Activated naive CD4-positive, alpha-beta T cell treated with Interleukin-2 at 50 U/mL for 16 hours (primary cell): ENCODE results near the gene TNRC18.
"Not testable (repeated sequence)": the region's sequence is repeated elsewhere in the genome, so short reads cannot be mapped to it uniquely, and the experiment has no call there.

ENCODE experiments used
- DNase-seq: peaks from one replicate; pipeline ENCODE4 v3.0.0-alpha.2; 2020

TNRC18 gene

DNA sequence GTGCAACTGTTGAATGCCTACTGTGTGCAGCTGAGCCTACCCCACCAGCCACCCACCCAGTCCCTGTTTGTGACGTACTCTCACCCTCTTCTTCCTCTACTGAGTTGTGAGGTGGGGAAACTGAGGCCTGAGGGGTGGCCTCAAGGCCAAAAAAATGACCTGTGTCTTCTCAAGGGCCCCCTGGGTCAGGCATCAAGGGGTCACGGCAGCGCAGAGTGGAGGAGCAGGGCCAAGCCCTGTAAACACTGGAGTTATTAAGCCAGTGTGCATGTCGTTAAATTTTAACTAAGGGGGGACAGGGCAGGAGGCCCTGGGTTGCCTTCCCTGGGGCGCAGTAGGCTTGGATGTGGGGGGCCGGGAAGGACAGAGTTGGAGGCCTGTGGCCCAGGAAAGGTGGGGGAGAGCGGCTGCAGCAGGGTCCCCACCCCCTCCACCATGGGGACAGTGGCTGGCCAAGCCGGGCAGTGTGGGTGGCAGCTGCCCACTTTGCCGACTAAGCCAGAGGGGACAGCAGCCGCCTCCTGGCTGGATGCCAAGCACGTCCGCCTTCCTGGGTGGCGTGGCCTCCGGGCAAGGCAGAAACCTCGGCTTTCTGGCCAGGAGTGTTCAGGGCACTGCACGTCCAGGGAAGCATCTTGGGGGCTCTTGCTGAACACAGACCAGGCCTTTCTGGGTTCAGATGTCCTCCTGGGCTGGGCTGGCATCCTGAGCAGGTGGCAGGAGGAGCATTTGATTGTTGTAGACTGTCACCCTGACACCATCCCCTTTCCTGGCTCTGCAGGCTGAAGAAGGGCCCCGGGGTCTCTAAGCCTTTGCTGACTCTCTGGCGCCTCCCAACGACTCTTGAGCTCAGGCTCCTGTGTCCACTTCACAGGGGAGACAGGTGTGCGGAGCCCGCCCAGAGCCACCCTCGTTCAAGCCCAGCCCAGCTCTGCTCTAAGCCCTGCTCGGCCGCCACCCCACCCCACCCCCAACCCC lies 139.0 kb downstream of the TNRC18 start:
- no peak for DNase-seq

DNA sequence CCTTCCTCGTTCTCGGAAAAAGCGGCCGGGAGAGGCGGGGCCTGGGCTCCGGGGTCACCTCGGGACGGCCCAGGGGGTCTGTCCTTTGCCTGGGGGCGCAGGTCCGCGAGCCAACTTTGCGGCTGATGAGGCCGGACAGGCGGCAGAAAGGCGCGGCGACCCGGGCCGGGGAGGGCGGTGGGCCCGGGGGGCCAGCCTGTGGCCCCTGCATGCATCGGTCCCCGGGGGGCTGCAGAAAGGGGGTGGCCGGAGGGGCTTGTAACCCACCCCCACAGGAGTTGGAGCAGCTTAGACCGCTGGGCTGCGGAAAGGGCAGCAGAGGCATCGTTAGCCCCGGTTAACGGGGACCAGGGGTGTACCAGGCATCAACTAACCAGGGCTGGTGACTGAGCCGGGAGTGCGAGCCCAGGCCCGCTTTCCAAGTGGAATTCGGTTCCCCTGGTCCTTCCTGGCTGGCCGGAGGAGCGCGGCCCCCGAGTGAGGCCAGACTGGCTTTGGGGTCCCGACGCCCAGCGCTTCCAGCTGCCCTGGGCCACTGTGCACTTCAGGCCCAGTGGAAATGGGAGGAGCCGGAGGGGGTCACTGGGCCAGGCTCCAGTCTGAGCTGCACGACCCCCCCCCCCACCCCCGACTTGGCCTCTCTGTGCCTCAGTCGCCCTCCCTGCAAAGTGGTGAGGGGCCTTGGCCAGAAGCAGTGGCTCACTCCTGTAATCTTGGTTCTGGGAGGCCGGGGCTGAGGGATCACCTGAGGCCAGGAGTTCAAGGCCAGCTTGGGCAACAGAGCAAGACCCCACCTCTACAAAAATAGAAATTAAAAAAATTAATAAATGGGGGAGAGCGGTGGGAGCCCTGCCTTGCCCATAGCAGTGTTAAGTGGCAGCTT lies 140.0 kb downstream of the TNRC18 start:
- no peak for DNase-seq

- no peak for DNase-seq
Measured at GRCh38 chr7:5282543-5283316, 140.9 kb downstream of the TNRC18 start, which contains the start of gene SLC29A4. SLC29A4 (plus strand) TSS chr7:5282943; CDS start chr7:5287817, 4,874 bp downstream.

- not testable (repeated sequence) for DNase-seq
Measured at GRCh38 chr7:5281598-5282500, 141.8 kb downstream of the TNRC18 start.

GRCh38 chr7:5279734-5280133 lies 143.9 kb downstream of the TNRC18 start:
- DNase-seq = no peak

DNA sequence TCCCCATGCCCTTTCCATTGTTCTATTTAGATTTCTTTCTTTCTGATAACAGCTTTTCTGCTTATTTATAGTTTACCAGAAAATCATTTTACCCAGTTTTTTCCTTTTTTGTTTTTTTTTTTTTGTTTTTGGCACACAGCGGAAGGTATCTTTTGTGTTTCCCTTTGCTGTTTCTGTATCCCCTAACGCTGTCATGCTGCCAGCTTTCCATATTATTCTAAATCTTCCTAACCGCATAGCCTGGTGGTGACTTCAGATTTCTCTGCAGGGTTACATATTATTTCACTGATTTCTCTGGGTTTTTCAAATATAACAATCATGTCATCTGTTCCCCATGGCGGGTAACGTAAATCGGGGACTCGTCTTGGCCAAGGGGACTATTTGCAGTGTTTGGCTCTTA lies 144.9 kb downstream of the TNRC18 start:
- no peak for DNase-seq

GRCh38 chr7:5276611-5277010 lies 147.0 kb downstream of the TNRC18 start:
- no peak for DNase-seq

GRCh38 chr7:5276123-5276522 lies 147.5 kb downstream of the TNRC18 start:
- DNase-seq = not testable (repeated sequence)

DNA sequence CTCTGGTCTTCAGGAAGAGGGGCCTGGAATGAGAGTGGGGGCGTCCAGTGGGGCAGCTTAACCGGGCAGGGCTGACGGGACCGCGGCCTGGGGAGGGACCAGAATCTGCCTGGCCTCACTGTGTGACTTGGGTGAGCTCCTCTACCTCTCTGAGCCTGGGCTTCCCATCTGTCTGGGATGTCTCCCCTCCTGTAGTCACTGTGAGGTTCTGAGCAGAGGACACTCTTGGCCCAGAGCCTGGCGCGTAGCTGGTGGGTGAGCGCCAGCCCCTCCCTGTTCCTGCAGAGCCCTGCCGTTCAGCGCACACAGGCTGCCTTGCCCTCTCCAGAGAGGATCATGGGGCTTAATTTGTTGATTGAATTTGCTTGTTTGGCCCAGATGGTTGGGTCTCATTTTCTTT lies 148.1 kb downstream of the TNRC18 start:
- DNase-seq = not testable (repeated sequence)

DNA sequence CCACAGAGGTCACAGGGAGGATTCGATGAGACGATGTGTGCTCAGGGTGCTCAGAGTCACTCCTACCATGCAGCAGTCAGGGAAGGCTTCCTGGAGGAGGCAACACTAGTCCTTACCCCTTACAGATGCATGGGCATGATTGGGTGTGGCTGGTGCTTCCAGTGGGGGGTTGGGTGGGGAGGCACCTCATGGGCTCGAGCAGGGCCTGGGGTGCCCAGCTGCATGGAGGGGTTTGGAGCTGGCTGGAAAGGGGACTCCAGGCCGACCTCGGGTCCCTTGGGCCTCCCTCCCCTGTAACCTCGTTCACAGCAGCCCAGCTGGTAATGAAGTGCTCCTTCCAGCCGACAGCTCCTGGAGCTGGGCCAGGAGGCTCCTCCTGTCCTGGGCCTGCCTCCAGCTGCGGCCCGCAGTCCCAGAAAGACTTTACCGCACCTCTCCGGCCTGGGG lies 148.6 kb downstream of the TNRC18 start:
- not testable (repeated sequence) for DNase-seq

GRCh38 chr7:5274441-5274840 lies 149.2 kb downstream of the TNRC18 start:
- DNase-seq = no peak

DNA sequence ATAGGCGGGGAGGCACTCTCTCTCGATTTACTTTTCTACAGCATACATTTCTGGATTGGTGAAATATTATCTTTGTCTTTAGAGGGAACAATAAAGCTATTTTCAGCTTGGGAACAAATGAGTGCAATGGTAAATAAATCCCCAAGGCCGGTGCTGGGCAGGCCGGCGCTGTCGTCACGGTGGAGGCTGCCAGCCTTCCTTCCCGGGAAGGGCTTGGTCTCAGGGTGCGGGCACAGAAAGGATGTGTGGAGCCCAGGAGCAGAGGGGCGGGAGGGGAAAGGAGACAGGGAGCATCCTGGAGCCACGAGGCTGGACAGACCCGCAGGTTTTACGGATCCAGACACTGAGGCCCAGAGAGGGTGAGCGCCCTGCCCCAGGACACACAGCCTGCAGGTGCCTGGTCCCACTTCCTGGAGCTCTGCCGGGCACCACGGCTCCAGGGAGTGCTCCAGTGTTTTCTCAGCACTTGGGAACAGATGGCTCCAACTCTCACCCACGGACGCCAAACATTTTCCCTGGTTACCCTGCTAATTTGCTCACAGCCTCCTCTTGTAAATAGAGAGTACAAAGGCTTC lies 149.7 kb downstream of the TNRC18 start:
- DNase-seq = not testable (repeated sequence)

- no peak for DNase-seq
Measured at GRCh38 chr7:5270788-5271187, 152.8 kb downstream of the TNRC18 start.

GRCh38 chr7:5269992-5270657 lies 153.5 kb downstream of the TNRC18 start:
- DNase-seq = not testable (repeated sequence)

DNA sequence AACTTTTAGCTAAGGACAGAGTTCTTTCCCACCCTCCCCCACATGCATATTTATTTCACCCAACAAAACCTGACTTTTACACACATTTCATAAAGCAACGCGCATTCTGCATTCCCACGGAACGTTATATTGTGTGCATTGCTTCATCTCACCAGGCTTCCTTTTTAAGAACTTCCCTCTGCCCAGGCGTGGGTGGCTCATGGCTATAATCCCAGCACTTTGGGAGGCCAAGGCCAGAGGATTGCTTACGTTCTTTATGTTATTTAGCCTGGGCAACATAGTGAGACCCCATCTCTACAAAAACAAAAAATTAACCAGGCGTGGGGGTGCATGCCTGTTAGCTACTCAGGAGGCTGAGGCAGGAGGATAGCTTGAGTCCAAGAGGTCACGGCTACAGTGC lies 155.8 kb downstream of the TNRC18 start:
- DNase-seq = not testable (repeated sequence)

DNA sequence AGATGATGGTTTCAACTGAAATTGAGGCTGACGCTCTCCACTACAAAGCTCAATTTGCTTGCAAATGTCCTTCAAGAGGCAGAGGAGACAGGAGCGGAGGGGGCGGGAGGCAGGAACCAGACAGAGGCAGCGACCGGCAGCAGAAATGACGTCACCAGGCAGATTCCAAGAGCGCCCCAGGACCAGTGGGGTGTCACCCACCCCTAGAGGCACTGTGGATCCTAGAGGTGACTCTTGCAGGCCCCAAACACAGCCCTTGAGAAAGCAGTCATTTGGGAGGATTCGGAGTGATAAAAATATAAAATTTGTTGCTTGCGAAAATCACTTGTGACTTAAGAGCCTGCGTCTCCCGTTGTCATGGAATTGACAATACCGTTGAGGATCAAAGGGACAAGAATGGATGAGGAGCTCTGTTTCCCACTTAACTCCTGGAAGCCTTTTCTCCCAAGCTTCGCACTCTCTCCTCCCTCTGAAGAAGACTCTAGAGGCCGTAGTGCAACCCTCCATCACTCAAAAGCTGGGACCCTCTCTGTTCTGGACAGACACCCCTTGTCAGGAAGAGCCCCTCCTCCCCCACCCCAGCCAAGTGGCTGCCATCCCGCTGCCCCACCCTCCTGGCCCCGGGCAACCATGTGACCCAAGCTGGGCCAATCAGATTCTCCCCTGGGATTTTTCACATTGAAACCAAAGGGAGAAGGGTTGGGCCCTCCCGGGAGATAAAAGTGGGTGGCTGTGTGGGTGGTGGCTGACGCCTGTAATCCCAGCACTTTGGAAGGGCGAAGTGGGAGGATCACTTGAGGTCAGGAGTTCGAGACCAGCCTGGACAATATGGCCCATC lies 157.2 kb downstream of the TNRC18 start:
- DNase-seq = no peak

DNA sequence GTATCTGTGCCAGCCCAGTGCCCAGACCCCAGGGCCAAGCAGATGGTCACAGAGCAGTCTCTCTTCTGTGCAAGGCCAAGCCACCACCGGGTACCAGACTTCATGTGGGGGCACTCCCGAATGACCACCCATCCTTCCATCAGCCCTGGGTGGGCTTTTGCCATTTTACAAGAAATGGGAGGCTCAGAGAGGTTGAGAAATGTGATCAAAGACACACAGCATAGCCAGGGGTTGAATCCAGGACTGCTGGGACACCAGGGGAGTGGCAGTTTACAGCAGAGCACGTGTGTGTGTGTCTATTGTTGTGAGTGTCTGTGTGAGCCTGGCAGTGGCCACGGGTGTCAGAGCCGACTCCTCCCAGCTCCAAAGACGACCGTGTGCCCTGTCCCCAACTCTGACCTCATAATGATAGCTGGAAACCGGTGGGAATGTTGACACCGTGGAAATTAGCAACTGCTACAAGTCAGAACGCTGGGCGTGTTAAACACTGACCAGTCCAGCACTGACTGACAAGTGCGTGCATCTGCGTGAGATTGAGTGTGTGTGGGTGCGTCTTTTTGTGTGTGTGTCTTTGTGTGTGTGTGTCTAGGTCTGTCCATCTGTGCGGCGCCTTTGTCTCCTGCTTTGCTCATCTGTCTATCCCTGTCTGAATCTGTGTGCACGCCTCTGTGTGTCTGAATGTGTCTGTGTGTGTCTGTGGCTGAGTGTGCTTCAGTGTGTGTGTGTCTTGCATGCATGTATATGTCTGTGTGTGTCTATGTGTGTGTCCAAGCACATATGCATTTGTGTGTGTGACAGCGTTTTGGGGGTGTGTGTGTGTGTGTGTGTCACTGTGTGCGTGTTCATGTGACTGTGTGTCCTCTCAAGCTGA lies 158.1 kb downstream of the TNRC18 start:
- DNase-seq = no peak

- not testable (repeated sequence) for DNase-seq
Measured at GRCh38 chr7:5263066-5263465, 160.6 kb downstream of the TNRC18 start.
